ENCODE data around the gene PIR. TPM values are rescaled to one million over a fixed set of nuclear protein-coding genes. Genes with fewer than 3 reads are reported as not detected.

PIR gene
- total RNA-seq, 1 experiment from 2014 or later = 29.7 TPM

DNA sequence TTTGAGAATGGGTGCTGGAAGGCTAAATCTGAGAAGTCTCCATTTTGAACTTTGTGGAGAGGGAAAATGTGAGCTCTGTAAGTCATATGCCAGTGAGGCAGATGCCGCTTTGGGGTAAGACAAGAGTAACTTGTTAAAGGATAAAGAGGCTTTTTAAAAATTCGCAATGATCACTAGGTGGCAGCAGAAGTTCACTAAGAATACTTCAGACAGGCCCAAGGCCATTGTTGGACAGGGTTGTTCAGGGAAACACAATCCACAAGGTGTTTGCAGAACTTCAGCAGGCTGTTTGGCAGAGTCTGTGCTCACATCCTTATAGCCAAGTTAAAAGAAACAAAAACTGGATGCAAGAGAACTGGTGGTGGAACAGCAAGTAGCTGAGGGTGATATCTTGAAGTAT, 144.1 kb downstream of the PIR start:
- H3K18ac ChIP-seq (ENCODE audit: insufficient read length, low read depth, low read length) = no peak overlapping the region
- H3T11ph ChIP-seq (ENCODE audit: low read length) = no peak overlapping the region
- H2AK5ac ChIP-seq (ENCODE audit: insufficient read length, low read length) = no peak overlapping the region
- H2BK12ac ChIP-seq (ENCODE audit: insufficient read length, low read depth, low read length) = no peak overlapping the region
- H3K4me1 Mint-ChIP-seq = peaks cover 12 to 14% of the 10 kb centered on the region in 2 experiments
- no peaks in the 10 kb centered on the region for H3K27me3 ChIP-seq (ENCODE audit: insufficient read depth, low read length)
- H3K23me2 ChIP-seq (ENCODE audit: insufficient read length, low read depth, low read length, poor library complexity, severe bottlenecking) = no peaks in the 10 kb centered on the region
- H4K8ac ChIP-seq (replicated peaks; ENCODE audit: insufficient read length, low read depth, low read length) = no peak overlapping the region
- no peak overlapping the region for H3K14ac ChIP-seq (ENCODE audit: insufficient read depth, low read length)
- TF ChIP-seq, protein P1, sequence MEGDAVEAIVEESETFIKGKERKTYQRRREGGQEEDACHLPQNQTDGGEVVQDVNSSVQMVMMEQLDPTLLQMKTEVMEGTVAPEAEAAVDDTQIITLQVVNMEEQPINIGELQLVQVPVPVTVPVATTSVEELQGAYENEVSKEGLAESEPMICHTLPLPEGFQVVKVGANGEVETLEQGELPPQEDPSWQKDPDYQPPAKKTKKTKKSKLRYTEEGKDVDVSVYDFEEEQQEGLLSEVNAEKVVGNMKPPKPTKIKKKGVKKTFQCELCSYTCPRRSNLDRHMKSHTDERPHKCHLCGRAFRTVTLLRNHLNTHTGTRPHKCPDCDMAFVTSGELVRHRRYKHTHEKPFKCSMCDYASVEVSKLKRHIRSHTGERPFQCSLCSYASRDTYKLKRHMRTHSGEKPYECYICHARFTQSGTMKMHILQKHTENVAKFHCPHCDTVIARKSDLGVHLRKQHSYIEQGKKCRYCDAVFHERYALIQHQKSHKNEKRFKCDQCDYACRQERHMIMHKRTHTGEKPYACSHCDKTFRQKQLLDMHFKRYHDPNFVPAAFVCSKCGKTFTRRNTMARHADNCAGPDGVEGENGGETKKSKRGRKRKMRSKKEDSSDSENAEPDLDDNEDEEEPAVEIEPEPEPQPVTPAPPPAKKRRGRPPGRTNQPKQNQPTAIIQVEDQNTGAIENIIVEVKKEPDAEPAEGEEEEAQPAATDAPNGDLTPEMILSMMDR (conservative IDR thresholded peaks at IDR 0.05) = peak; percentile 76
- peak; percentile 51 for DNase-seq
- no peak overlapping the region for H2BK15ac ChIP-seq (ENCODE audit: low read depth, low read length)
- H3K79me2 ChIP-seq (ENCODE audit: insufficient read depth, low read length) = no peaks in the 10 kb centered on the region
- H2BK120ac ChIP-seq (ENCODE audit: low read depth, low read length, poor library complexity, severe bottlenecking) = no peak overlapping the region
- no peak overlapping the region for H3K56ac ChIP-seq (ENCODE audit: insufficient read length, low read depth, low read length)
- H3K79me1 ChIP-seq (ENCODE audit: insufficient read depth, low read depth, low read length, poor library complexity, severe bottlenecking) = no peaks in the 10 kb centered on the region
- no peak overlapping the region for H3K9ac ChIP-seq (ENCODE audit: extremely low read depth, insufficient read length, low read length)
- no peak overlapping the region for H3K4me2 ChIP-seq (ENCODE audit: insufficient read depth, insufficient read length, low read length)
- no peak overlapping the region for H3K27ac Mint-ChIP-seq
- no peak overlapping the region for H4K5ac ChIP-seq (ENCODE audit: insufficient read length, low read depth, low read length)
- no peaks in the 10 kb centered on the region for H4K20me1 ChIP-seq (ENCODE audit: control insufficient read depth, insufficient read depth, insufficient read length)
- no peak overlapping the region for H3K4me3 Mint-ChIP-seq
- H3K4ac ChIP-seq (ENCODE audit: low read depth, low read length) = no peak overlapping the region
- H4K91ac ChIP-seq (ENCODE audit: insufficient read length, low read depth, low read length) = no peak overlapping the region
- no peak overlapping the region for H2BK5ac ChIP-seq (ENCODE audit: insufficient read length, low read length)
- peaks cover 44% of the 10 kb centered on the region for H3K27me3 Mint-ChIP-seq (ENCODE audit: low read depth)
- no peak overlapping the region for H3K23ac ChIP-seq (ENCODE audit: insufficient read length, low read depth, low read length)
- no peaks in the 10 kb centered on the region for H3K36me3 Mint-ChIP-seq (ENCODE audit: insufficient read depth in 1 of 3, low read depth in 3 of 3)
- no CpG with 5 or more reads among the region's 2 CpGs for WGBS (ENCODE audit: extremely low coverage, insufficient read length, low lambda C conversion rate)
- no peaks in the 10 kb centered on the region for H3K9me3 ChIP-seq (ENCODE audit: control insufficient read depth, low read depth, low read length)
- H3K9me3 Mint-ChIP-seq = no peaks in the 10 kb centered on the region
- no peak overlapping the region for H3K27ac ChIP-seq (ENCODE audit: insufficient read length, low read depth, low read length)
- H2AFZ ChIP-seq (ENCODE audit: low read length) = no peak overlapping the region
- no peak overlapping the region for H2BK20ac ChIP-seq (ENCODE audit: low read depth, low read length, poor library complexity, severe bottlenecking)
- H3K4me1 ChIP-seq (ENCODE audit: insufficient read depth, low read length) = 0 out of 2 replicates have a peak, but pooled peaks cover 2% of the 10 kb centered on the region

Data from H9 (cell line).